Sigmoid colon (tissue), 4 donors: ENCODE measurements around the gene AGPAT2.

ENCODE experiments used
- EP300 ChIP-seq, 4 donors: sonication (generic); formaldehyde crosslinking; IDR thresholded peaks; one replicate each; pipeline ENCODE4 v1.6.1; 2017; ENCODE audit warnings: antibody characterized with exemption in 4 of 4
- POLR2A ChIP-seq, 2 donors: fragments of 450-650 bp; IDR thresholded peaks; one replicate each; pipeline ENCODE4 v1.6.1; 2016; ENCODE audit warnings: antibody characterized with exemption in 2 of 2, mild to moderate bottlenecking in 2 of 2, moderate library complexity in 2 of 2
- TF ChIP-seq, protein P1 (sequence below), 4 experiments: fragments of 450-650 bp in 3 of 4; fragments of 200-600 bp in 1 of 4; IDR thresholded peaks; one replicate each; pipeline ENCODE4 v1.5.1; 2016 to 2019; ENCODE audit warnings: antibody characterized with exemption in 4 of 4, mild to moderate bottlenecking in 3 of 4, moderate library complexity in 2 of 4

DNA sequence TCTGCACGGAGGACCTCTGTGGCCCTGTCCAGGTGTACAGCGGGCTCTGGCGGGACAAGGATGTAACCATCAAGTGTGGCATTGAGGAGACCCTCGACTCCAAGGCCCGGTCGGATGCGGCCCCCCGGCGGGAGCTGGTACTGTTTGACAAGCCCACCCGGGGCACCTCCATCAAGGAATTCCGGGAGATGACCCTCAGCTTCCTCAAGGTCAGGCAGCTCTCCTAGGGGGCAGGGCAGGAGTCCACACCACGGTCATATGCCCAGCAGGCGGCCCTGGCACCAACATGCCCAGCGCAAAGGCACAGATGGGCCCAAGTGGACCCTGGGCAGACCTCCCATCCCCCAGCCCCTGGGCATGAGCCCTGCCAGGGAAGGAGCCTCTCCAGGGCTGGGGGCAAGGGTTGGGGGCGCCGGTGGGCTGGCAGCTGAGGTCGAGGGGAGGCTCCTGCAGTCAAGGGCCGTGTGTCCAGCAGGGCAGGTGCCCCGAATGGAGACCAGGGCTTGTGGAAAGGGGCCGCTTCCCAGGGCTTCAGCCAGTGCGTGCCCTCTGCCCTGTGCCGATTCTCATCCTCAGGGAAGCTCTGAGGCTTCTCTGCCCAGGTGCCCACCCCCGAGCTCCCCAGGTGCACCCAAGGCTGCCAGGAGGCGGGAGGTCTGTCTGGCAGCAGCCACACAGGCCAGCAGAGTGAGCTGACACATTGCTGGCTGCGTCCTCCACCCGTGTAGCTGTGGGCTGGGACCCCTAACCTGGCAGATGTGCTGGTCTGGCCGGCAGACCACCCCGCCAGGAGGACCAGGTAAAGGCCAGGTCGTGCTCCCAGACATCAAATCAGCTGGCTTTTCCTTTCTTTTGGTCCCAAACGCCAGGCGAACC lies 35.1 kb upstream of the AGPAT2 start:
- TF ChIP-seq, protein P1, sequence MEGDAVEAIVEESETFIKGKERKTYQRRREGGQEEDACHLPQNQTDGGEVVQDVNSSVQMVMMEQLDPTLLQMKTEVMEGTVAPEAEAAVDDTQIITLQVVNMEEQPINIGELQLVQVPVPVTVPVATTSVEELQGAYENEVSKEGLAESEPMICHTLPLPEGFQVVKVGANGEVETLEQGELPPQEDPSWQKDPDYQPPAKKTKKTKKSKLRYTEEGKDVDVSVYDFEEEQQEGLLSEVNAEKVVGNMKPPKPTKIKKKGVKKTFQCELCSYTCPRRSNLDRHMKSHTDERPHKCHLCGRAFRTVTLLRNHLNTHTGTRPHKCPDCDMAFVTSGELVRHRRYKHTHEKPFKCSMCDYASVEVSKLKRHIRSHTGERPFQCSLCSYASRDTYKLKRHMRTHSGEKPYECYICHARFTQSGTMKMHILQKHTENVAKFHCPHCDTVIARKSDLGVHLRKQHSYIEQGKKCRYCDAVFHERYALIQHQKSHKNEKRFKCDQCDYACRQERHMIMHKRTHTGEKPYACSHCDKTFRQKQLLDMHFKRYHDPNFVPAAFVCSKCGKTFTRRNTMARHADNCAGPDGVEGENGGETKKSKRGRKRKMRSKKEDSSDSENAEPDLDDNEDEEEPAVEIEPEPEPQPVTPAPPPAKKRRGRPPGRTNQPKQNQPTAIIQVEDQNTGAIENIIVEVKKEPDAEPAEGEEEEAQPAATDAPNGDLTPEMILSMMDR (IDR thresholded peaks at IDR 0.05), result no peak
- no peak for TF ChIP-seq POLR2A (IDR thresholded peaks at IDR 0.05)
- TF ChIP-seq EP300 (IDR thresholded peaks at IDR 0.05), result no peak
